GM23338 (cell line): ENCODE measurements around the gene ADCY4. TPM values are rescaled to one million over a fixed set of nuclear protein-coding genes. Genes with fewer than 3 reads are reported as not detected.

Source experiments
- ATAC-seq: fragments of 200-7000 bp; cut with Tn5 transposase; 3 replicates; pipeline ENCODE4 v1.9.1; 2020
- DNase-seq: peaks from one replicate; pipeline ENCODE4 v3.0.0-alpha.2; 2015; ENCODE audit warnings: low spot score
- H2AFZ ChIP-seq: fragments of 200-600 bp; sonication (generic); 2 replicates; pipeline ENCODE4 v1.8.0; 2016; ENCODE audit warnings: antibody characterized with exemption, mild to moderate bottlenecking, moderate library complexity
- H3F3A ChIP-seq: fragments of 200-600 bp; sonication (generic); replicated peaks from 2 replicates; pipeline ENCODE4 v1.8.0; 2017; ENCODE audit warnings: antibody characterized with exemption, mixed run types, low read depth
- H3K27ac ChIP-seq: fragments of 200-600 bp; sonication (generic); 2 replicates; pipeline ENCODE4 v1.6.1; 2016; ENCODE audit warnings: low read depth
- H3K27me3 ChIP-seq: fragments of 200-600 bp; sonication (generic); 2 replicates; pipeline ENCODE4 v1.8.0; 2016; ENCODE audit warnings: mild to moderate bottlenecking, mixed run types, moderate library complexity; ENCODE audit not compliant: insufficient read depth
- H3K36me3 ChIP-seq: fragments of 200-600 bp; sonication (generic); 2 replicates; pipeline ENCODE4 v1.8.0; 2016; ENCODE audit warnings: mild to moderate bottlenecking; ENCODE audit not compliant: insufficient read depth
- H3K4me1 ChIP-seq: fragments of 200-600 bp; sonication (generic); 2 replicates; pipeline ENCODE4 v1.8.0; 2016; ENCODE audit warnings: mild to moderate bottlenecking, moderate library complexity; ENCODE audit not compliant: insufficient read depth
- H3K4me2 ChIP-seq: fragments of 200-600 bp; sonication (generic); 2 replicates; pipeline ENCODE4 v1.7.1; 2017; ENCODE audit warnings: mixed run types
- H3K4me3 ChIP-seq: fragments of 200-600 bp; sonication (generic); 2 replicates; pipeline ENCODE4 v1.6.1; 2016; ENCODE audit warnings: mixed run types
- H3K79me2 ChIP-seq: fragments of 200-600 bp; sonication (generic); replicated peaks from 2 replicates; pipeline ENCODE4 v1.8.0; 2017; ENCODE audit warnings: mild to moderate bottlenecking; ENCODE audit not compliant: insufficient read depth
- H3K9me2 ChIP-seq: fragments of 200-600 bp; sonication (generic); 2 replicates; pipeline ENCODE4 v1.8.0; 2017; ENCODE audit not compliant: insufficient read depth
- H4K20me1 ChIP-seq: fragments of 200-600 bp; sonication (generic); replicated peaks from 2 replicates; pipeline ENCODE4 v1.8.0; 2017; ENCODE audit warnings: mild to moderate bottlenecking; ENCODE audit not compliant: insufficient read depth
- H3K27ac Mint-ChIP-seq: 2 replicates; pipeline ENCODE4 v1.8.0; 2020; ENCODE audit warnings: inconsistent platforms, mild to moderate bottlenecking, moderate library complexity, mixed read lengths
- H3K27me3 Mint-ChIP-seq: 3 replicates; pipeline ENCODE4 v1.8.0; 2022; ENCODE audit warnings: low read depth, mild to moderate bottlenecking, moderate library complexity, mixed read lengths, inconsistent platforms; ENCODE audit not compliant: insufficient read depth, poor library complexity
- H3K36me3 Mint-ChIP-seq: 3 replicates; pipeline ENCODE4 v1.8.0; 2021; ENCODE audit warnings: low read depth, mild to moderate bottlenecking, inconsistent platforms, moderate library complexity, mixed read lengths
- H3K4me1 Mint-ChIP-seq: 3 replicates; pipeline ENCODE4 v1.8.0; 2020; ENCODE audit warnings: mild to moderate bottlenecking, inconsistent platforms, mixed read lengths
- H3K4me3 Mint-ChIP-seq: 3 replicates; pipeline ENCODE4 v1.8.0; 2021; ENCODE audit warnings: moderate library complexity, mild to moderate bottlenecking, inconsistent platforms, mixed read lengths
- H3K9me3 Mint-ChIP-seq: 3 replicates; pipeline ENCODE4 v1.8.0; 2020; ENCODE audit warnings: moderate library complexity, mild to moderate bottlenecking, inconsistent platforms, mixed read lengths
- CTCF ChIP-seq, 2 experiments: fragments of 200-600 bp in 1 of 2; sonication (generic) in 1 of 2; conservative IDR thresholded peaks; 2 replicates each; pipeline versions ENCODE4 v1.5.1 to v1.6.1; 2016 to 2017; ENCODE audit warnings: antibody characterized with exemption in 2 of 2, low read depth in 2 of 2, mild to moderate bottlenecking in 2 of 2, moderate library complexity in 1 of 2
- EZH2phosphoT487 ChIP-seq: fragments of 200-600 bp; sonication (generic); IDR thresholded peaks from one replicate; pipeline ENCODE4 v1.8.1; 2018; ENCODE audit warnings: antibody characterized with exemption; ENCODE audit not compliant: unreplicated experiment
- JUNB ChIP-seq: IDR thresholded peaks from one replicate; pipeline ENCODE4 v1.6.1; 2016; ENCODE audit warnings: antibody characterized with exemption; ENCODE audit not compliant: unreplicated experiment
- NANOG ChIP-seq: IDR thresholded peaks from 2 replicates; pipeline ENCODE4 v1.6.1; 2016; ENCODE audit warnings: antibody characterized with exemption, borderline replicate concordance
- REST ChIP-seq: IDR thresholded peaks from one replicate; pipeline ENCODE4 v1.6.1; 2018; ENCODE audit warnings: antibody characterized with exemption; ENCODE audit not compliant: unreplicated experiment
- STAT1 ChIP-seq: IDR thresholded peaks from one replicate; pipeline ENCODE4 v1.6.1; 2016; ENCODE audit warnings: antibody characterized with exemption; ENCODE audit not compliant: unreplicated experiment
- ZNF114 ChIP-seq: fragments of 250-450 bp; sonication (Bioruptor Pico); IDR thresholded peaks from 2 replicates; pipeline ENCODE4 v1.5.0; 2020; ENCODE audit warnings: mild to moderate bottlenecking, moderate library complexity
- polyA plus RNA-seq: library from polyadenylated mRNA; unstranded; fragments of >200 nt; fragmentation: Nextera tagmentation; extraction: Ambion mirVana; gene quantifications from 2 replicates; pipeline ENCODE4 v1.2.1, GENCODE V29; 2016
- total RNA-seq: library from RNA; depleted of rRNA; stranded (reverse); fragments of >200 nt; shearing (Covaris generic); gene quantifications from 2 replicates; pipeline ENCODE4 v1.2.3, GENCODE V29; 2014
- TF ChIP-seq, protein P1 (sequence below): fragments of 250-450 bp; sonication (Bioruptor Pico); IDR thresholded peaks from 2 replicates; pipeline ENCODE4 v1.5.0; 2020; ENCODE audit warnings: mild to moderate bottlenecking, moderate library complexity

The ADCY4 gene
- total and polyA plus RNA-seq, 2 experiments from 2014 or later: 0.10 to 0.40 TPM

- TF ChIP-seq REST: no peak
Observed at GRCh38 chr14:24370748-24371147, 35.9 kb upstream of the ADCY4 start (continued).

GRCh38 chr14:24369907-24370687 lies 35.2 kb upstream of the ADCY4 start:
- H3K36me3 ChIP-seq: no peaks in the 10 kb centered on the region
- H3K9me2 ChIP-seq: peaks cover 4% of the 10 kb centered on the region; the same call in 1 of the 2 replicates
- H3K27me3 Mint-ChIP-seq: peaks cover 20% of the 10 kb centered on the region
- DNase-seq: no peak
- 0 out of 2 replicates have a peak, but pooled peaks cover 4% of the 10 kb centered on the region for H3F3A ChIP-seq
- no peak overlapping the region for H2AFZ ChIP-seq
- H3K79me2 ChIP-seq: no peaks in the 10 kb centered on the region
- H3K27ac Mint-ChIP-seq: no peak overlapping the region
- H3K4me3 Mint-ChIP-seq: no peak overlapping the region
- H3K4me2 ChIP-seq: peak overlapping the region; percentile 99; the same call in 1 of the 2 replicates
- peaks cover 13% of the 10 kb centered on the region; the same call in 1 of the 2 replicates for H3K4me1 ChIP-seq
- H3K27me3 ChIP-seq: peaks cover 9% of the 10 kb centered on the region; the same call in 1 of the 2 replicates
- H3K9me3 Mint-ChIP-seq: no peaks in the 10 kb centered on the region; the same call in 2 of the 3 replicates
- no peak overlapping the region for H3K4me3 ChIP-seq
- peaks cover 21% of the 10 kb centered on the region for H3K4me1 Mint-ChIP-seq
- no peak for ATAC-seq
- H3K36me3 Mint-ChIP-seq: peaks cover 14% of the 10 kb centered on the region
- H3K27ac ChIP-seq: no peak overlapping the region
- H4K20me1 ChIP-seq: no peaks in the 10 kb centered on the region
- TF ChIP-seq ZNF114: no peak
- TF ChIP-seq NANOG: no peak
- no peak for TF ChIP-seq JUNB
- no peak for TF ChIP-seq REST
- no peak for TF ChIP-seq CTCF (conservative IDR thresholded peaks at IDR 0.05; ENCODE audit: low read depth in 2 of 2)
- no peak for TF ChIP-seq STAT1
- TF ChIP-seq EZH2phosphoT487: no peak
- TF ChIP-seq, protein P1, sequence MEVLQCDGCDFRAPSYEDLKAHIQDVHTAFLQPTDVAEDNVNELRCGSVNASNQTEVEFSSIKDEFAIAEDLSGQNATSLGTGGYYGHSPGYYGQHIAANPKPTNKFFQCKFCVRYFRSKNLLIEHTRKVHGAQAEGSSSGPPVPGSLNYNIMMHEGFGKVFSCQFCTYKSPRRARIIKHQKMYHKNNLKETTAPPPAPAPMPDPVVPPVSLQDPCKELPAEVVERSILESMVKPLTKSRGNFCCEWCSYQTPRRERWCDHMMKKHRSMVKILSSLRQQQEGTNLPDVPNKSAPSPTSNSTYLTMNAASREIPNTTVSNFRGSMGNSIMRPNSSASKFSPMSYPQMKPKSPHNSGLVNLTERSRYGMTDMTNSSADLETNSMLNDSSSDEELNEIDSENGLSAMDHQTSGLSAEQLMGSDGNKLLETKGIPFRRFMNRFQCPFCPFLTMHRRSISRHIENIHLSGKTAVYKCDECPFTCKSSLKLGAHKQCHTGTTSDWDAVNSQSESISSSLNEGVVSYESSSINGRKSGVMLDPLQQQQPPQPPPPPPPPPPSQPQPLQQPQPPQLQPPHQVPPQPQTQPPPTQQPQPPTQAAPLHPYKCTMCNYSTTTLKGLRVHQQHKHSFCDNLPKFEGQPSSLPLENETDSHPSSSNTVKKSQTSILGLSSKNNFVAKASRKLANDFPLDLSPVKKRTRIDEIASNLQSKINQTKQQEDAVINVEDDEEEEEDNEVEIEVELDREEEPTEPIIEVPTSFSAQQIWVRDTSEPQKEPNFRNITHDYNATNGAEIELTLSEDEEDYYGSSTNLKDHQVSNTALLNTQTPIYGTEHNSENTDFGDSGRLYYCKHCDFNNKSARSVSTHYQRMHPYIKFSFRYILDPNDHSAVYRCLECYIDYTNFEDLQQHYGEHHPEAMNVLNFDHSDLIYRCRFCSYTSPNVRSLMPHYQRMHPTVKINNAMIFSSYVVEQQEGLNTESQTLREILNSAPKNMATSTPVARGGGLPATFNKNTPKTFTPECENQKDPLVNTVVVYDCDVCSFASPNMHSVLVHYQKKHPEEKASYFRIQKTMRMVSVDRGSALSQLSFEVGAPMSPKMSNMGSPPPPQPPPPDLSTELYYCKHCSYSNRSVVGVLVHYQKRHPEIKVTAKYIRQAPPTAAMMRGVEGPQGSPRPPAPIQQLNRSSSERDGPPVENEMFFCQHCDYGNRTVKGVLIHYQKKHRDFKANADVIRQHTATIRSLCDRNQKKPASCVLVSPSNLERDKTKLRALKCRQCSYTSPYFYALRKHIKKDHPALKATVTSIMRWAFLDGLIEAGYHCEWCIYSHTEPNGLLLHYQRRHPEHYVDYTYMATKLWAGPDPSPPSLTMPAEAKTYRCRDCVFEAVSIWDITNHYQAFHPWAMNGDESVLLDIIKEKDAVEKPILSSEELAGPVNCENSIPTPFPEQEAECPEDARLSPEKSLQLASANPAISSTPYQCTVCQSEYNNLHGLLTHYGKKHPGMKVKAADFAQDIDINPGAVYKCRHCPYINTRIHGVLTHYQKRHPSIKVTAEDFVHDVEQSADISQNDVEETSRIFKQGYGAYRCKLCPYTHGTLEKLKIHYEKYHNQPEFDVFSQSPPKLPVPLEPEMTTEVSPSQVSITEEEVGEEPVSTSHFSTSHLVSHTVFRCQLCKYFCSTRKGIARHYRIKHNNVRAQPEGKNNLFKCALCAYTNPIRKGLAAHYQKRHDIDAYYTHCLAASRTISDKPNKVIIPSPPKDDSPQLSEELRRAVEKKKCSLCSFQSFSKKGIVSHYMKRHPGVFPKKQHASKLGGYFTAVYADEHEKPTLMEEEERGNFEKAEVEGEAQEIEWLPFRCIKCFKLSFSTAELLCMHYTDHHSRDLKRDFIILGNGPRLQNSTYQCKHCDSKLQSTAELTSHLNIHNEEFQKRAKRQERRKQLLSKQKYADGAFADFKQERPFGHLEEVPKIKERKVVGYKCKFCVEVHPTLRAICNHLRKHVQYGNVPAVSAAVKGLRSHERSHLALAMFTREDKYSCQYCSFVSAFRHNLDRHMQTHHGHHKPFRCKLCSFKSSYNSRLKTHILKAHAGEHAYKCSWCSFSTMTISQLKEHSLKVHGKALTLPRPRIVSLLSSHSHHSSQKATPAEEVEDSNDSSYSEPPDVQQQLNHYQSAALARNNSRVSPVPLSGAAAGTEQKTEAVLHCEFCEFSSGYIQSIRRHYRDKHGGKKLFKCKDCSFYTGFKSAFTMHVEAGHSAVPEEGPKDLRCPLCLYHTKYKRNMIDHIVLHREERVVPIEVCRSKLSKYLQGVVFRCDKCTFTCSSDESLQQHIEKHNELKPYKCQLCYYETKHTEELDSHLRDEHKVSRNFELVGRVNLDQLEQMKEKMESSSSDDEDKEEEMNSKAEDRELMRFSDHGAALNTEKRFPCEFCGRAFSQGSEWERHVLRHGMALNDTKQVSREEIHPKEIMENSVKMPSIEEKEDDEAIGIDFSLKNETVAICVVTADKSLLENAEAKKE (CRISPR knock-in tag): no peak
